HG03342 (cell line): Measurements from ENCODE around the gene AMZ2.
"Not testable (repeated sequence)": the region's sequence is repeated elsewhere in the genome, so short reads cannot be mapped to it uniquely, and the experiment has no call there.

Experiments used
- ATAC-seq: cut with Tn5 transposase; IDR thresholded peaks from one replicate; pipeline ENCODE4 v1.9.1; 2021; ENCODE audit warnings: mild to moderate bottlenecking, moderate library complexity; ENCODE audit not compliant: unreplicated experiment

Gene AMZ2, protein sequence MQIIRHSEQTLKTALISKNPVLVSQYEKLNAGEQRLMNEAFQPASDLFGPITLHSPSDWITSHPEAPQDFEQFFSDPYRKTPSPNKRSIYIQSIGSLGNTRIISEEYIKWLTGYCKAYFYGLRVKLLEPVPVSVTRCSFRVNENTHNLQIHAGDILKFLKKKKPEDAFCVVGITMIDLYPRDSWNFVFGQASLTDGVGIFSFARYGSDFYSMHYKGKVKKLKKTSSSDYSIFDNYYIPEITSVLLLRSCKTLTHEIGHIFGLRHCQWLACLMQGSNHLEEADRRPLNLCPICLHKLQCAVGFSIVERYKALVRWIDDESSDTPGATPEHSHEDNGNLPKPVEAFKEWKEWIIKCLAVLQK

DNA sequence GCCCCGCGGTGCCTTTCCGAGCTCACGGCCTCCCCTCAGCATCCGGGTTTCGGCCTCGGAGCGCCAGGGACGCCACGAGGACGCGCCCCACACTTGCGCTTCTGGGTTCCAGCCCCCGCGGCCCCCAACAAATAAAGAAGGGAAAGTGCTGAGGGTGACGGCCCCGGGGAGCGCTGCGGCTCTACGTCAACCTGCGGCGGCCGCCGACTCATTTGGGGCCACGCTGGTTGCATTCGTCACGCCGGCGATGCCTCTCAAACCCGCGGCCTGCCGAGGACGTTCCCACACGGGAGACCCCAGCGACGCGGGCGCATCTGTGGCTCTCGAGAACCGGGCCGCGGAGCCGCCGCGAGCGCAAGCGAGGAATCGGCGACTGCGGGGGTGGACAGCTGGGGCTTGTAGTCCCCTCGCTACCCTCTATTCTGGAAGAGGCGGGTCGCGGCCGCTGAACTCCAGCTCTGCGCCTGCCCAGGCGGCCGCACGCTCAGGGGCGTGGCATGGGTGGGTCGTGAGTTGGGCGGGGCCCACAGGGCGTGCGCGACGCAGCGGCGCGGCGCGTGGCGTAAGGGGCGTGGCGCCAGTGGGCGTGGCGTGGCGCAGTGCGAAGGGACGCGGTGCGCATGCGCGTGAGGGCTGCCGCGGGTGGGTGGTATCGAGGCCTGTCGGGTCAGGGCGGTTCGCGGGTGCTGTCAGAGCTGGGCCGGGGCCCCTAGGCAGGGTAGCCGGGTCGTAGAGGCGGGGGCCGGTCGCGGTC is at the start of gene AMZ2:
Gene AMZ2 (plus strand): TSS at position 599 of the 754 bp plus-strand sequence. CDS start 2,145 bp downstream, outside the sequence.
- ATAC-seq = peak; percentile 86

DNA sequence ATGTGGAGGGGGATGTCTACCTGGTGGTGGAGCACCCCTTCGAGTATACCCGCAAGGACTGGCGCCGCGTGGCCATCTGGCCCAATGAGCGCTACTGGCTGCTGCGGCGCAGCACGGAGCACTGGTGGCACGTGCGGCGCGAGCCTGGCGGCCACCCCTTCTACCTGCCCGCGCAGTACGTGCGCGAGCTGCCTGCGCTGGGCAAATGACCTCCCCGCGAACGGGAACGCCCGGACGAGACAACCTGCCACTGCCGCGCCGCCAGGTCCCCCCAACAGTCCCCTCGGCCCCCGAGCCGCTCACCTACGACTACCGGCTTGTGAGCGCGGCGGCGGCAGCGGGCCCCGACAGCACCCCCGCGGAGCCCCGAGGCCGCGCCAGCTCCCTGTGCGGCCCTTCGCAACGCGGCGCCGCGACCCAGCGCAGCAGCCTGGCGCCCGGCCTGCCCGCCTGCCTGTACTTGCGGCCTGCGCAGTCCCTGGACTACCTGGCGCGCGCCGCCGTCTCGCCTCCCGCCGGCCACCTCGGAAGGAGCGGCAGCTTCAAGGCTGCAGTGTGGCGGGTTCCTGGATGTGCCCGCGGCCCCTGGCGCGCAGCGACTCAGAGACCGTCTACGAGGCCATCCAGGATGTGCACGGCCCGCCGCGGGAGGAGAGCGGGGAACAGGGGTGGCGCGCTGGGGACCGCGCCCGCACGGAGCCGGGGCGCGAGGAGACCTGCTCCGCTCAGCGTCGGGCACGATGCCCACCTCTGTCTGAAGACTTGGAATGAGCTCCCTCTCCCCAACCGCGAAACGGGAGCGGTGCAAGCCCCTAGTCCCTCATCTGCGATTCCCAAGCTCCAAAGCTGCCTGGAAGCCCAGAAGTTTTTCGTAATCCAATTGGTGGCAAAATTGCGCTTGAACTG is 48.7 kb upstream of the AMZ2 start:
- no peak for ATAC-seq

DNA sequence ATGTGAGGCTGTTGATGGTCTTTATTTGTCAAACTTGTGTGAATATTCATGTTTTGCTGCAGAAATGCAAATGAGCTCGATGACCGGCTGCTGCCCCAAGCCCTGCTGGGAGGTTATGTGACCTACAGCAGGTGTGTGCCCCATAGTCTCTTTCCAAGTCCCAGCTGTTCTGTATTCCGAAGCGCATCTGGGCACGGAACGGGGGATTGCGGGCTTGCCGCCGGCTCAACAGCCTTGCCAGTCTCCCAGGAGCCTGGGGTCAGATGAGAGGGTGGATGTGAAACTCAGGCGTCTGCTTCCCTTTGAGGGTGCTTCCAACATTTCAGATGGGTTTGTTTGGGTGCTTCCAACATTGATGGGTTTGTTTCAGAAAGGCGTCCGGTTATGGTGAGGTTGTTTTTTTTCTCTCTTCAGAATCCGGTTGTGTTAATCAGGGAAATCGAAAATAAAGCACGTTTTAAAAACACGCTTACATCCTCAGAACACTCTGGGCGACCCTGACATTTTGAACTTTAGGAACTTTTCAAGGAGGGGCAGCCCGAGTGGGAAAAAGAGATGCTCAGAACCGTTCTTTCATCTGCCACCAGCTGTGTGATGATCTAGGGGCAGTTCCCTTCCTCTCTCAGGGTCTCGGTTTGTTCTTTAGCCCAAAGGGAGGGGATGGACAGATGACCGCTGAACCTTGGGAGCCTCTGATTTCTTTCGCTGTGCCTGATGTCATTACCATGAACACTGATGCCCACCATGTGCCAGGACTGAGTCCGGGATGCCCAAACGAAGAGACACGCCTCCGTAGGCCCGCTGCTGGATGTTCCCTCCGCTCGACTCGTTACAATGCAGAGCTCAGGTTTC is 47.8 kb upstream of the AMZ2 start:
- no peak for ATAC-seq

DNA sequence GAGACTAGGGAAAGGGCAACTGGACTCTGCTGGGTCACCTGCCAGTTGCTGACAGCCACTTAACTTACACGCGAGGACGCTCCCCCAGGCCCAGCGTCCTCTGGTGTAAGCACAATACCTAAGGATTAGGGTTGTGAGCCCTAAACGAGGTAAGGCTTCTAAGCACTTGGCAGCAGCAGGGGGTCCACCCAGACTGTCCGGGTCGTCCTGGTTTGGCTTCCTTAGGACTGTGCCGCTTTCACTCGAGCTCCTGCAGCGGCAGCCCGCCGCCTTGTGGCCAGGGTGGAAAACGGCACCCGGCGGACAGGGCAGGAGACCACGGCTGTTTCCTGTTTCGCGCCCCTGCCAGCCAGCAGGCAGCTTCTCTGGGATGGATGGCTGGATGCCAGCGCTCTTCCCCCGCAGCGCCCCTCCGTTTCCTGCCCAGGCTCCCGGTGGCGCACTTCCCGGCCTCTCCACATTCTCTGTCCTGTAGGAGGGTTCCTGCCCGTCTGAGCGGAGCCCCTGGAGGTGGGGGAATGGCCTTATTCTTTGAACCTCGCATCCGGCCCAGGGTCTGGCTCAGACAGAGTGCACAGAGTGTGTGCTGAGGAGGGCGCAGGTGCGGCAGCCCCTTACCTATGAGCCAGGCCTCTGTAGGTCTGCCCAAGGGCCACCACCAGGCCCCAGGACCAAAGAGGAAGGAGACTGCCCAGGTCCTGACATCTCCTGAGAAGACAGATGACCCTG is 47.0 kb upstream of the AMZ2 start:
- no peak for ATAC-seq

DNA sequence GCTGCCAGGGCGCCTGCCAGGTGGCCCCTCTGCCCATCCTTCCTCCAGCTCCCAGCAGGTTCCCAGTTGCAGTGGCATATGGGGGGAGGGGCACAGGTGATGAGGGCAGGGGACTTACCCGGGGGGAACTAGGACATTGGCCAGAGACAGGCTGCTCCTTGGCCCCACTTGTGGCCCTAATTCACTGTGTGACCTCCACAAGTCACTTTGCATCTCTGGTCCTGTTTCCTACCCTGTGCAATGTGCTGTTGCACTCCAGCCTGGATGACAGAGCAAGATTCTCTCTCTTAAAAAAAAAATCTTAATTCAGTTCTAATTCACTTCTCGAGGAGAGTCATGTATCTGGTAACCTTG is 46.4 kb upstream of the AMZ2 start:
- not testable (repeated sequence) for ATAC-seq

DNA sequence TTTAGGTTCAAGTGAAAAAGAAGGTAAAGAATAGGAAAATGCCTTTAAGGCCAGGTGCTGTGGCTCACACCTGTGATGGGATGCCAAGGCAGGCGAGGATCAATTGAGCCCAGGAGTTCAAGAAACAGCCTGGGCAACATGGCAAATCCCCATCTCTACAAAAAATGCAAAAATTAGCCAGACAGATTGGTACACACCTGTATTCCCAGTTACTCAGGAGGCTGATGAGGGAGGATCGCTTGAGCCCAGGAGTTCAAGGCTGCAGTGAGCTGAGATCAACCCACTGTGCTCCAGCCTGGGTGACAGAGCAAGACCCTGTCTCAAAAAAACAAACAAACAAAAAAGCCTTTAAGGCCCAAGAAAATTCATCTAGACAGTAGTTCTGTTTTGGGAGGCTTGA is 45.5 kb upstream of the AMZ2 start:
- not testable (repeated sequence) for ATAC-seq

DNA sequence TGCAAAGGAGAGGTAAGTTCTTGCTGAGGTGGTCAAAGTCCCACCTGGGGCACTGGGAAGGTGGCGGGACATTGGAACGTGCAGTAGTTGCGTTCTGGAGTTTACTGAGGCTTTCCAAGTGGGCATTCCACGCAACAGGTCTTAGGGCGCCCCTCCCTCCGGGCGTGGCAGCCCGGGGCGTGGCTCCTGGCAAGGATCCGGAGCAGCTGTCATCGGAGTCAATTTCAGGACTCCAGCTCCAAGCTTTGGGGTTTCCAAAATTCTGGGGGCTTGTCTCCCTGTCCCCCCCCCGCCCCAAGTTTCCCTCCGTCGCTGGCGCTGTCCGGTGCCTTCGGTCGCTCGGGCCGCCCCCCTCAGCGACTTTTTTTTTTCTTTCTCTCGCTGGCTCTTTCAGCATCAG is 43.1 kb upstream of the AMZ2 start:
- no peak for ATAC-seq

DNA sequence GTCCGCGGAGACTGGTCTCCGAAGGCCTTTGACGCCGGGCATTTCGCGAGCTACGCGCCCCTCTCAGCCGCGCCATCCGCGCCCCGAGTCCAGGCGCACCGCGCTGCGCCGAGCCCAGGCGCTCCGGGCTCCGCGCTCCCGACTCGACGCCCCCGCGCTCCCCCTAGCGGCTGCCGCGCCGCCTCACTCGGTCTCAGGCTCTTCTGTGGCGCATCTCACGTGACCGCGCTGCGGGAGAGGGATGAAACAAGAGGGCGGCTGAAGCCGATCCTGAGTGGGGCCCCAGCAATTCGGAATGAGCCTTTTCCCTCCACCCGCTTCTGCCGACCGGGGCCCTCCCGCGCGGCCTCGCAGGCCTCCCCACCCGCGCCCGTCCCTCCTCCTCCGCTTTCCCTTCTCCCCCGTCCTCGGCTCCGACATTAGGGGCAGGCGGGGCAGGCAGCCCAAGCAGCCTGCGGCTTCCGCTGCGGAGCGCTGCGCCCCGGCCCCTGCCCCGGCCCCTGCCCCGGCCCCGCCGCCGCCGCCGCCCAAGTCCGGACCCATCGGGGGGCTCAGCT is 42.5 kb upstream of the AMZ2 start:
- peak; percentile 91 for ATAC-seq

DNA sequence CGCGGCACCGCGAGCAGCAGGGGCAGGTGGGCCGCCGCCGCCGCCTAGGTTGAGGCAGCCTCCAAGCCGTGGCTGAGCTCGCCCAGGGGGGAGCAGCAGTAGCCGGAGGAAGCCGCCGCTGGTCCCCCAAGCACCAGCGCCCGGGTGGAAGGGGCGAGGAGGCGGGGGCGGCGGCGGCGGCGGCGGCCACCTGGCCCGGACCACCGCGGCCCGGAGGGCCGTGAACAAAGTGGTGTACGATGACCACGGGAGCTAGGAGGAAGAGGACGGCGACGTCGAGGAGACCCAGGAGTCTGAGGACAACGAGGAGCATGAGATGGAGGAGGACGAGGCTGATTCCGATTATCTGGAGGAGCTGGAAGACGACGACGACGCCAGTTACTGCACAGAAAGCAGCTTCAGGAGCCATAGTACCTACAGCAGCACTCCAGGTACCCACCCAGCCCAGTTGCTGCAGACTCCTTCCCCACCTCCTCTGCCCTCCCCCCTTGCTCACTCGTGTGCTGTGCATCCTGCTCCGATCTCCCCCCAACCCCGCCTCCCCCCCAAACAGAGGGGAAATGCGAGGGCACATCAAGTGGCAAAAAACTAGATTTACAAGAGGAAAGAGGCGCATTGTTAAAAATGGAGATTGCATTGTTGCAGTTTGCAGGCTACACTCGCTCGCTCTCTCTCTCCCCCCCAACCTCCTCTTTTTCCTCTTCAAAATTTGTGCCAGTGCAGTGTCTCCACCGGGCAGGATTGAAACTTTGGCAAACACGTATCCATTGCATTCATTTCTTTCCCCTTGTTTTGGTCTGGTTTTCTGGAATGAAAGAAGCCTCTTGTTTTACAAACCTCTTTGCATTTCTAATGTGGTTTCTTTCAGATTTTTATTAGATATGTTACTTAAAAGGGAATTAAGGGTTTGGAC is 41.8 kb upstream of the AMZ2 start:
- peak; percentile 24 for ATAC-seq

DNA sequence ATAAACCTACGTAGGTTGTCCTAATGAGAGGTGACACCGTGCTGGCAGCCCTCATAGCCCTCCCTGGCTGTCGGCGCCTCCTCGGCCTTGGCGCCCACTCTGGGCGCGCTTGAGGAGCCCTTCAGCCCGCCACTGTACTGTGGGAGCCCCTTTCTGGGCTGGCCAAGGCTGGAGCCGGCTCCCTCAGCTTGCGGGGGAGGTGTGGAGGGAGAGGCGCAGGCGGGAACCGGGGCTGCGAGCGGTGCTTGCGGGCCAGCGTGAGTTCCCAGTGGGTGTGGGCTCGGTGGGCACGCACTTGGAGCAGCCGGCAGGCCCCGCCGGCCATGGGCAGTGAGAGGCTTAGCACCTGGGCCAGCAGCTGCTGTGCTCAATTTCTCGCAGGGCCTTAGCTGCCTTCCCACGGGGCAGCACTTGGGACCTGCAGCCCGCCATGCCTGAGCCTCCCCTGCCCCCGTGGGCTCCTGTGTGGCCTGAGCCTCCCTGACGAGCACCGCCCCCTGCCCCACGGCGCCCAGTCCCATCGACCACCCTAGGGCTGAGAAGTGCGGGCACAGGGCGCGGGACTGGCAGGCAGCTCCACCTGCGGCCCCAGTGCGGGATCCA is 40.1 kb upstream of the AMZ2 start:
- ATAC-seq = no peak

DNA sequence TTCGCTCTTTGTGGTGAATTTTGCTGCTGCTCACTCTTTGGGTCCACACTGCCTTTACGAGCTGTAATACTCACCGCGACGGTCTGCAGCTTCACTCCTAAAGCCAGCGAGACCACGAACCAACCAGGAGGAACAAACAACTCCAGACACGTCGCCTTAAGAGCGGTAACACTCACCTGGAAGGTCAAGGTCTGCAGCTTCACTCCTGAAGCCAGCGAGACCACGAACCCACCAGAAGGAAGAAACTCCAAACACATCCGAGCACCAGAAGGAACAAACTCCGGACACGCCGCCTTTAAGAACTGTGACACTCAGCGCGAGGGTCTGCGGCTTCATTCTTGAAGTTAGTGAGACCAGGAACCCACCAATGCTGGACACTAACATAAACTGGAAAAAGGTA is 39.2 kb upstream of the AMZ2 start:
- ATAC-seq = not testable (repeated sequence)

DNA sequence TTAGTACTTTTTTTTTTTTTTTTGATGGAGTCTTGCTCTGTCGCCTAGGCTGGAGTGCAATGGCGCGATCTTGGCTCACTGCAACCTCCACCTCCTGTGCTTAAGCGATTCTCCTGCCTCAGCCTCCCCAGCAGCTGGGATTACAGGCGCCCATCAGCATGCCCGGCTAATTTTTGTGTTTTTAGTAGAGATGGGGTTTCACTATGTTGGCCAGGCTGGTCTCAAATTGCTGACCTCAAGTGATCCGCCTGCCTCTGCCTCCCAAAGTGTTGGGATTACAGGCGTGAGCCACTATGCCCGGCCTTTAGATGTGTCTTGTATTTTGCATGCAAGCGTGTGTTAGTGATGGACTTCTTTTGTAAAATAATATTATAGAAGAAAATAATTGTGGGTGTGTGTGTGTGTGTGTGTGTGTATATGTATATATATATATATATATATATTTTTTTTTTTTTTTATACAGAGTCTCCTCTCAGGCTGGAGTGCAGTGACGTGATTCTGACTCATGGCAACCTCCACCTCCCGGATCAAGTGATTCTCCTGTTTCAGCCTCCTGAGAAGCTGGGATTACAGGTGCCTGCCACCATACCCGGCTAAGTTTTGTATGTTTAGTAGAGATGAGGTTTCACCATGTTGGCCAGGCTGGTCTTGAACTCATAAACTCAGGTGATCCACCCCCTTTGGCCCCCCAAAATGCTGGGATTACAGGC is 38.5 kb upstream of the AMZ2 start:
- not testable (repeated sequence) for ATAC-seq

DNA sequence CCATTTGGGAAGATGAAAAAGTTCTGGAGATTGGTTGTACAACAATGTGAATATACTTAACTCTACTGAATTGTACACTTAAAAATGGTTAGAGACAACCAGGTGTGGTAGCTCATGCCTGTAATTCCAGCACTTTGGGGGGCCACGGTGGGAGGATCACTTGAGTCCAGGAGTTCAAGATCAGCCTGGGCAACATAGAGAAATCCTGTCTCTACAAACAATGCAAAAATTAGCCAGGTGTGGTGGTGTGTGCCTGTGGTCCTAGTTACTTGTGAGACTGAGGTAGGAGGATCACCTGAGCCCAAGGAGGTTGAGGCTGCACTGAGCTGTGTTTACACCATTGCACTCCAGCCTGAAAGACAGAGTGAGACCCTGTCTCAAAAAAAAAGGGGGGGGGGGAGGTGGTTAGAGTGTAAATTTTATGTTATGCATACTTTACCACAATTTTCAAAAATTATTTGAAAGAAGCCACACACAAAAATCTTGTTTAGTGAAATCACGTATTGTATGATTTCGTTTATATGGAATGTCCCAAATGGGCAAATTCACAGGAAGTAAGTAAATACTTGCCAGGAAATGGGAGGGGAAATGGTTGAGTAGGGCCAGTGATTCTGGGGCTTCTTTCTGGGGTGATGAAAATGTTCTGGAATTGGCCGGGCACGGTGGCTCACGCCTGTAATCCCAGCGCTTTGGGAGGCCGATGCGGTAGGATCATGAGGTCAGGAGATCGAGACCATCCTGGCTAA is 37.1 kb upstream of the AMZ2 start:
- no peak for ATAC-seq

DNA sequence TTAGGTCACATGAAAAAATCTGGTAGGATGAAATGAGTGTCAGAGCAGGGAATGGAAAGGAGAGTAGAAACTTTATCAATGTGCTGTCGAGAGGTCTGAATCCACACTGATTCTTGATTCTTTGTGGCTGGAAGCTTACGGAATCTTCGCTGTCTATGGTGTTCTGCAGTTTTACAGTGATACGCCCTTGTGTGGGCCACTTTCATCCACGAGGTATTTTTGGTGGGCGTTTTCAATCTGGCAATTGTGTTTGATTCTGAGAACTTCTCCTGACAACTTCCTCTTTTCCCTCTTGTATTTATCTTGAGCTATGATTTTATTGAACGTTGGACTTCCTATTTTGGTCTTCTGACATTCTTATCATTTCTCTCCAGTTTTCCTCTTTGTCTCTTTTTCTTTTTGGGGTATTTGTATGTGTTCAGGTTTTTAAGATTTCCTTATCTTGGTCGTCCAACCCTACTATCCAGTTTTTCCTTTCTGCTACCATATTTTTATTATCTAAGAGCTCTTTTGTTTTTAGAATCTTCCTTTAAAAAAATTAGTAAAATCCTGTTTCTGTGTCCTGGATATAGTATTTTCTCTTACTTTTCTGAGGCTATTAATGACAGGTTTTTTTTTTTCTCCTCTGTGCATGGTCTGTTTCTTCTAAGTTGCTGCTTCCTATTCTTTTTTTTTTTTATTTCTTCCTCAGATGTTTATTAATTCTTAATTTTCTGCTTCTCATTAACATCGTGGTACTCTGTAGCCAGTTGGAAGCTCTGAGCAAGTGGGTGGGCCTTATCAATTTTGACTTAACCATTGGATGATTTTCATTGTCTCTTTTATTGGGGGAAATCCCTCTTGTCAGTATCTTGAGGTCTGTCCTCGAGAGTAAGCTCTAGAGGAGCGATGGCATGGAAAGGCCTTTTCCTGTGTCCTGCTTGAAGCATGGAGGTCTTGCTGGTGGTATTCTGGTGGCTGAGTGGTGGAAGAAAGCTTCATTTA is 34.1 kb upstream of the AMZ2 start:
- ATAC-seq = not testable (repeated sequence)

DNA sequence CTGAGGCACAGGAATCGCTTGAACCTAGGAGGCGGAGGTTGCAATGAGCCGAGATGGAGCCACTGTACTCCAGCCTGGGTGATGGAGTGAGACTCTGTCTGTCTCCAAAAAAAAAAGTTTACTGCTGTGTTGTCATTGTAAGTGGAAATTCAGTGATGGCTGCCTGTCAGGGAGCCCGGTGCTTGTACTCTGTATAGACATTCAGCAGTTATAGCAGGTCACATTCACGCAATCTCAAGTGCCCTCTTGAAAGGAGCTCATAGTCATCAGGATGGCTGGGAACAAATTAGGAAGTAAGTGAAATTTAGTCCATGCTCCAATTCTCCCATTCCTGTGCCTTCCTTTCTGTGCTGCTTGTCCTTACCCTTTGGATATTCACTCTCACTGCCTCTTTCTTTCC is 32.4 kb upstream of the AMZ2 start:
- ATAC-seq = not testable (repeated sequence)
